HG03442 (cell line): ENCODE results near the gene ATG101.
"Not testable (repeated sequence)": the region's sequence is repeated elsewhere in the genome, so short reads cannot be mapped to it uniquely, and the experiment has no call there.

Experiments
- ATAC-seq: cut with Tn5 transposase; IDR thresholded peaks from one replicate; pipeline ENCODE4 v1.9.1; 2021; ENCODE audit warnings: mild to moderate bottlenecking, moderate library complexity; ENCODE audit not compliant: unreplicated experiment

ATG101 gene

GRCh38 chr12:52096332-52097044 lies 26.7 kb downstream of the ATG101 start:
- no peak for ATAC-seq

- ATAC-seq, result no peak
Measured at GRCh38 chr12:52097045-52097666, 27.4 kb downstream of the ATG101 start.

GRCh38 chr12:52104431-52105089 lies 34.8 kb downstream of the ATG101 start:
- not testable (repeated sequence) for ATAC-seq

- not testable (repeated sequence) for ATAC-seq
Measured at GRCh38 chr12:52116222-52117125, 46.7 kb downstream of the ATG101 start.

GRCh38 chr12:52117806-52118475 lies 48.2 kb downstream of the ATG101 start:
- ATAC-seq, result peak; percentile 18

- ATAC-seq, result no peak
Measured at GRCh38 chr12:52119398-52120254, 49.8 kb downstream of the ATG101 start.

- no peak for ATAC-seq
Measured at GRCh38 chr12:52120951-52121823, 51.4 kb downstream of the ATG101 start.

- no peak for ATAC-seq
Measured at GRCh38 chr12:52121824-52122539, 52.2 kb downstream of the ATG101 start.

- no peak for ATAC-seq
Measured at GRCh38 chr12:52122540-52122871, 52.7 kb downstream of the ATG101 start.

- ATAC-seq, result no peak
Measured at GRCh38 chr12:52122904-52123303, 53.1 kb downstream of the ATG101 start.

- ATAC-seq, result no peak
Measured at GRCh38 chr12:52123487-52124186, 53.9 kb downstream of the ATG101 start.

GRCh38 chr12:52125476-52125900 lies 55.7 kb downstream of the ATG101 start:
- no peak for ATAC-seq

GRCh38 chr12:52126050-52126604 lies 56.3 kb downstream of the ATG101 start:
- ATAC-seq, result no peak
